IMR-90 (cell line): ENCODE data around the gene TRHDE. TPM values are rescaled to one million over a fixed set of nuclear protein-coding genes. Genes with fewer than 3 reads are reported as not detected.

Experiments
- ATAC-seq: fragments of 200-7000 bp; cut with Tn5 transposase; 2 replicates; pipeline ENCODE4 v1.9.1; 2020; ENCODE audit warnings: low read depth, mild to moderate bottlenecking, moderate library complexity
- BruUV-seq: library from RNA; stranded (reverse); fragments of 400-500 nt; replicated peaks from 2 replicates; lab custom pipeline; 2021; lab: Mats Ljungman, UMichigan
- CTCF ChIA-PET: fragments of 300-600 bp; formaldehyde crosslinking; extraction: SDS; loops from one replicate; lab custom pipeline; 2021; ENCODE audit warnings: antibody characterized with exemption; lab: Yijun Ruan, JAX
- POLR2A ChIA-PET: fragments of 300-600 bp; sonication (Branson Sonifier 250); formaldehyde crosslinking; loops from one replicate; lab custom pipeline; 2022; ENCODE audit warnings: antibody characterized with exemption; ENCODE audit not compliant: unreplicated experiment; lab: Charles Lee
- DNase-seq: peaks from one replicate; pipeline ENCODE4 v3.0.0; 2013
- H2AFZ ChIP-seq: replicated peaks from 2 replicates; pipeline ENCODE3; 2013; ENCODE audit warnings: low read length, mild to moderate bottlenecking; ENCODE audit not compliant: poor library complexity
- H2AK5ac ChIP-seq: 2 replicates; pipeline ENCODE4 v1.6.1; 2013; ENCODE audit warnings: low read depth, low read length, inconsistent platforms
- H2AK9ac ChIP-seq: replicated peaks from 2 replicates; pipeline ENCODE3; 2013; ENCODE audit warnings: mild to moderate bottlenecking, low read depth, low read length, moderate library complexity; ENCODE audit not compliant: poor library complexity
- H2BK120ac ChIP-seq: 2 replicates; pipeline ENCODE4 v1.6.1; 2013; ENCODE audit warnings: low read depth, low read length, inconsistent platforms
- H2BK15ac ChIP-seq: 3 replicates; pipeline ENCODE4 v1.6.1; 2013; ENCODE audit warnings: low read depth, low read length, inconsistent platforms
- H2BK20ac ChIP-seq: 2 replicates; pipeline ENCODE4 v1.6.1; 2013; ENCODE audit warnings: low read depth, mild to moderate bottlenecking, inconsistent platforms, low read length, moderate library complexity
- H2BK5ac ChIP-seq: 2 replicates; pipeline ENCODE4 v1.6.1; 2013; ENCODE audit warnings: mild to moderate bottlenecking, low read depth, low read length, inconsistent platforms; ENCODE audit not compliant: poor library complexity, severe bottlenecking
- H3K14ac ChIP-seq: replicated peaks from 2 replicates; pipeline ENCODE4 v1.6.1; 2013; ENCODE audit warnings: low read depth, low read length, inconsistent platforms
- H3K18ac ChIP-seq: 2 replicates; pipeline ENCODE4 v1.6.1; 2013; ENCODE audit warnings: low read depth, low read length, control low read depth
- H3K23ac ChIP-seq: 2 replicates; pipeline ENCODE4 v1.6.1; 2013; ENCODE audit warnings: low read depth, low read length, inconsistent platforms
- H3K27ac ChIP-seq: 2 replicates; pipeline ENCODE4 v1.5.1; 2013; ENCODE audit warnings: mild to moderate bottlenecking, control low read depth, low read length; ENCODE audit not compliant: insufficient read depth
- H3K27me3 ChIP-seq: 2 replicates; pipeline ENCODE4 v1.6.1; 2013; ENCODE audit warnings: low read length; ENCODE audit not compliant: control insufficient read depth, insufficient read depth
- H3K36me3 ChIP-seq: 2 replicates; pipeline ENCODE4 v1.6.1; 2013; ENCODE audit warnings: low read length, mixed read lengths; ENCODE audit not compliant: control insufficient read depth, insufficient read depth
- H3K4ac ChIP-seq: 2 replicates; pipeline ENCODE4 v1.6.1; 2013; ENCODE audit warnings: low read depth, low read length, inconsistent platforms
- H3K4me1 ChIP-seq: 2 replicates; pipeline ENCODE4 v1.6.1; 2013; ENCODE audit warnings: low read length, mixed read lengths; ENCODE audit not compliant: control insufficient read depth, insufficient read depth
- H3K4me2 ChIP-seq: 2 replicates; pipeline ENCODE4 v1.6.1; 2013; ENCODE audit warnings: low read depth, mild to moderate bottlenecking, control low read depth, low read length, moderate library complexity
- H3K4me3 ChIP-seq: 2 replicates; pipeline ENCODE4 v1.5.1; 2013; ENCODE audit warnings: low read depth, mild to moderate bottlenecking, control low read depth, low read length, moderate library complexity; ENCODE audit not compliant: insufficient read depth
- H3K56ac ChIP-seq: 2 replicates; pipeline ENCODE4 v1.6.1; 2013; ENCODE audit warnings: low read length, inconsistent platforms; ENCODE audit not compliant: insufficient read depth; ENCODE audit errors: extremely low read depth
- H3K79me1 ChIP-seq, 2 experiments: 2 replicates each; pipeline ENCODE4 v1.6.1; 2013; ENCODE audit warnings: low read length in 2 of 2, inconsistent platforms in 1 of 2, low read depth in 1 of 2
- H3K9ac ChIP-seq: 2 replicates; pipeline ENCODE4 v1.6.1; 2013; ENCODE audit warnings: low read depth, low read length, control low read depth
- H3K9me1 ChIP-seq: 2 replicates; pipeline ENCODE4 v1.6.1; 2013; ENCODE audit warnings: low read length, inconsistent platforms; ENCODE audit not compliant: insufficient read depth
- H3K9me3 ChIP-seq: 2 replicates; pipeline ENCODE4 v1.6.1; 2013; ENCODE audit warnings: low read length; ENCODE audit not compliant: control insufficient read depth, insufficient read depth
- H4K20me1 ChIP-seq: 2 replicates; pipeline ENCODE4 v1.6.1; 2013; ENCODE audit warnings: low read length, inconsistent platforms; ENCODE audit not compliant: insufficient read depth
- H4K5ac ChIP-seq: 2 replicates; pipeline ENCODE4 v1.6.1; 2013; ENCODE audit warnings: mild to moderate bottlenecking, low read depth, low read length, control low read depth
- H4K8ac ChIP-seq, 2 experiments: 2 replicates each; pipeline ENCODE4 v1.6.1; 2013; ENCODE audit warnings: low read depth in 2 of 2, low read length in 2 of 2, control low read depth in 1 of 2, inconsistent platforms in 1 of 2
- H4K91ac ChIP-seq: 2 replicates; pipeline ENCODE4 v1.6.1; 2013; ENCODE audit warnings: low read depth, low read length, inconsistent platforms; ENCODE audit not compliant: insufficient read depth
- CEBPB ChIP-seq: IDR thresholded peaks from 2 replicates; pipeline ENCODE4 v1.6.1; 2012; ENCODE audit warnings: low read depth, low read length, improper control_type of control experiment
- CHD1 ChIP-seq: IDR thresholded peaks from 2 replicates; pipeline ENCODE4 v1.6.1; 2012; ENCODE audit warnings: low read depth, low read length, improper control_type of control experiment
- FOS ChIP-seq: fragments of 150-350 bp; IDR thresholded peaks from 2 replicates; pipeline ENCODE4 v1.6.1; 2016; ENCODE audit warnings: low read depth, low read length
- MAFK ChIP-seq: IDR thresholded peaks from 2 replicates; pipeline ENCODE4 v1.6.1; 2012; ENCODE audit warnings: low read depth, low read length, improper control_type of control experiment
- MAZ ChIP-seq: IDR thresholded peaks from 2 replicates; pipeline ENCODE4 v1.6.1; 2012; ENCODE audit warnings: low read depth, mild to moderate bottlenecking, low read length, improper control_type of control experiment, moderate library complexity, borderline replicate concordance
- MXI1 ChIP-seq: IDR thresholded peaks from 2 replicates; pipeline ENCODE4 v1.6.1; 2012; ENCODE audit warnings: low read depth, mild to moderate bottlenecking, low read length, moderate library complexity, borderline replicate concordance
- NFE2L2 ChIP-seq: fragments of 150-350 bp; IDR thresholded peaks from 2 replicates; pipeline ENCODE4 v1.6.1; 2016; ENCODE audit warnings: low read depth, mild to moderate bottlenecking, low read length
- RAD21 ChIP-seq: IDR thresholded peaks from 2 replicates; pipeline ENCODE4 v1.6.1; 2012; ENCODE audit warnings: low read length, improper control_type of control experiment
- SMC3 ChIP-seq: fragments of 150-350 bp; IDR thresholded peaks from 2 replicates; pipeline ENCODE4 v1.6.1; 2016; ENCODE audit warnings: low read depth, mild to moderate bottlenecking, antibody characterized with exemption, low read length, moderate library complexity
- WGBS, 2 experiments: methylation state at CpG; one replicate each; pipeline versions ENCODE4 v1.1.5 to v1.1.7; 2013; ENCODE audit warnings: missing lambda C conversion rate in 2 of 2; ENCODE audit not compliant: insufficient read length in 1 of 2; ENCODE audit errors: extremely low coverage in 2 of 2; 5-methylcytosine and 5-hydroxymethylcytosine counted together
- dilution Hi-C: fragments of 300-500 bp; cut with HindIII; formaldehyde crosslinking; loops from one replicate; pipeline ENCODE4 v1.14.3; 2018; ENCODE audit warnings: low sequenced_read_pairs; ENCODE audit not compliant: unreplicated experiment
- in situ Hi-C: fragments of 300-500 bp; cut with MboI; formaldehyde crosslinking; loops from 3 replicates; pipeline ENCODE4 v1.14.3; 2019; ENCODE audit warnings: low sequenced_read_pairs, inconsistent platforms, mixed read lengths
- intact Hi-C: fragments of 100-400 bp; cut with micrococcal nuclease; formaldehyde crosslinking; loops from 2 replicates; pipeline ENCODE4 v1.10.0; 2022
- polyA plus RNA-seq, 3 experiments: library from polyadenylated mRNA; depleted of rRNA; stranded (reverse); fragments of >200 nt; gene quantifications; 2 replicates each; pipeline ENCODE4 v1.2.3, GENCODE V29; 2012; ENCODE audit warnings: low replicate concordance in 1 of 3
- total RNA-seq: library from RNA; depleted of rRNA; stranded (reverse); fragments of >200 nt; gene quantifications from 2 replicates; pipeline ENCODE4 v1.2.3, GENCODE V29; 2012
- TF ChIP-seq, protein P1 (sequence below): fragments of 150-350 bp; IDR thresholded peaks from 2 replicates; pipeline ENCODE4 v1.6.1; 2016; ENCODE audit warnings: low read depth, mild to moderate bottlenecking, low read length, moderate library complexity, borderline replicate concordance
- TF ChIP-seq, protein P2 (sequence below): conservative IDR thresholded peaks from 2 replicates; pipeline ENCODE4 v1.5.1; 2012; ENCODE audit warnings: mild to moderate bottlenecking, low read depth, low read length, improper control_type of control experiment

The TRHDE gene
- total and polyA plus RNA-seq, 2 of the 4 experiments (the other 2 are of a cell fraction) = 33.7 to 65.1 TPM

DNA sequence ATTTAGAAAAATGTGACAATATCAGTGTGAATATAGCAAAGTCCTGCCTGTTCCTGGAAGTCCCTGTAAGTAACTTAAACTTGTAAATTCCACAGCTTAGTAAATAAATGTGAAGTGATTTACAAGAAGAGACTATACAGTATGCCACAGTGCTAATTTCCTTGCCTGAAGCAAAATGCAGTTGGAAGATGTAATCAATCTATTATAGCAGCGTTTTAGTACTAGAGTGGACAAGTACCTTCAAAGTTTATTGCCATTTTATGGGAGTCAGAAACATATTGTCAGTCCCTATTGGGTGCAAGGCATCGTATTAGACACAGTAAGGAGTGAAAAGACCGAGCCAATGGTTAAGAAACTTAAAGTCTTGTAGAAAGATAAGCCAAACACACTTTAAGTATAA, 94.1 kb downstream of the TRHDE start:
- Histone ChIP-seq H4K20me1 (peaks cover 4% of the 10 kb centered on the region; the same call in 1 of the 2 replicates), H3K9me3 (no peaks in the 10 kb centered on the region), H2BK15ac (no peak overlapping the region), H2AFZ (no peak overlapping the region), H3K23ac (no peak overlapping the region), H3K9me1 (peaks cover 3% of the 10 kb centered on the region; the same call in 1 of the 2 replicates), H4K5ac (no peak overlapping the region), H2AK9ac (no peak overlapping the region), H3K4ac (no peak overlapping the region), H3K27ac (no peak overlapping the region), H2AK5ac (no peak overlapping the region), H3K9ac (no peak overlapping the region), H4K8ac (no peak overlapping the region), H3K18ac (no peak overlapping the region), H3K4me1 (peaks cover 11% of the 10 kb centered on the region), H3K4me3 (no peak overlapping the region), H2BK120ac (no peak overlapping the region), H3K56ac (no peak overlapping the region), H3K36me3 (no peaks in the 10 kb centered on the region), H2BK5ac (no peak overlapping the region), H3K14ac (no peak overlapping the region), H3K27me3 (no peaks in the 10 kb centered on the region), H3K79me1 (peaks cover 19 to 35% of the 10 kb centered on the region in 2 experiments; a peak in 3 of 4 replicates), H2BK20ac (no peak overlapping the region), H4K91ac (no peak overlapping the region), H3K4me2 (no peak overlapping the region)
- ATAC-seq (no peak), DNase-seq (no peak)
- TF ChIP-seq, protein P1, sequence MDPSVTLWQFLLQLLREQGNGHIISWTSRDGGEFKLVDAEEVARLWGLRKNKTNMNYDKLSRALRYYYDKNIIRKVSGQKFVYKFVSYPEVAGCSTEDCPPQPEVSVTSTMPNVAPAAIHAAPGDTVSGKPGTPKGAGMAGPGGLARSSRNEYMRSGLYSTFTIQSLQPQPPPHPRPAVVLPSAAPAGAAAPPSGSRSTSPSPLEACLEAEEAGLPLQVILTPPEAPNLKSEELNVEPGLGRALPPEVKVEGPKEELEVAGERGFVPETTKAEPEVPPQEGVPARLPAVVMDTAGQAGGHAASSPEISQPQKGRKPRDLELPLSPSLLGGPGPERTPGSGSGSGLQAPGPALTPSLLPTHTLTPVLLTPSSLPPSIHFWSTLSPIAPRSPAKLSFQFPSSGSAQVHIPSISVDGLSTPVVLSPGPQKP = no peak
- TF ChIP-seq MAZ (no peak), CEBPB (no peak), CHD1 (no peak), MAFK (no peak), SMC3 (no peak), FOS (no peak), MXI1 (no peak), RAD21 (no peak), NFE2L2 (no peak)
- TF ChIP-seq, protein P2, sequence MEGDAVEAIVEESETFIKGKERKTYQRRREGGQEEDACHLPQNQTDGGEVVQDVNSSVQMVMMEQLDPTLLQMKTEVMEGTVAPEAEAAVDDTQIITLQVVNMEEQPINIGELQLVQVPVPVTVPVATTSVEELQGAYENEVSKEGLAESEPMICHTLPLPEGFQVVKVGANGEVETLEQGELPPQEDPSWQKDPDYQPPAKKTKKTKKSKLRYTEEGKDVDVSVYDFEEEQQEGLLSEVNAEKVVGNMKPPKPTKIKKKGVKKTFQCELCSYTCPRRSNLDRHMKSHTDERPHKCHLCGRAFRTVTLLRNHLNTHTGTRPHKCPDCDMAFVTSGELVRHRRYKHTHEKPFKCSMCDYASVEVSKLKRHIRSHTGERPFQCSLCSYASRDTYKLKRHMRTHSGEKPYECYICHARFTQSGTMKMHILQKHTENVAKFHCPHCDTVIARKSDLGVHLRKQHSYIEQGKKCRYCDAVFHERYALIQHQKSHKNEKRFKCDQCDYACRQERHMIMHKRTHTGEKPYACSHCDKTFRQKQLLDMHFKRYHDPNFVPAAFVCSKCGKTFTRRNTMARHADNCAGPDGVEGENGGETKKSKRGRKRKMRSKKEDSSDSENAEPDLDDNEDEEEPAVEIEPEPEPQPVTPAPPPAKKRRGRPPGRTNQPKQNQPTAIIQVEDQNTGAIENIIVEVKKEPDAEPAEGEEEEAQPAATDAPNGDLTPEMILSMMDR = no peak
- dilution Hi-C loops (no loop called here), in situ Hi-C loops (no loop called here), intact Hi-C loops (no loop called here)
- no TSS peak for BruUV-seq
- CTCF ChIA-PET = no interaction called here
- WGBS, 2 experiments = 80% methylated on average over 1 of the region's 3 CpGs; no CpG with 5 or more reads in 1 of the 2 experiments
- POLR2A ChIA-PET = no interaction called here
